Measurements from ENCODE around the gene MX1. TPM values are rescaled to one million over a fixed set of nuclear protein-coding genes. Genes with fewer than 3 reads are reported as not detected.
A peak's percentile ranks its signal among the peaks of the same experiment; 100 is the strongest.

The MX1 gene
- total RNA-seq, 2 donors from 2014 or later, result 15.6 to 29.1 TPM

GRCh38 chr21:41458559-41458958, 32.5 kb downstream of the MX1 start:
- H3K36me3 ChIP-seq, result no peaks in the 10 kb centered on the region
- WGBS, result 86% methylated on average over 22 of the region's 22 CpGs

DNA sequence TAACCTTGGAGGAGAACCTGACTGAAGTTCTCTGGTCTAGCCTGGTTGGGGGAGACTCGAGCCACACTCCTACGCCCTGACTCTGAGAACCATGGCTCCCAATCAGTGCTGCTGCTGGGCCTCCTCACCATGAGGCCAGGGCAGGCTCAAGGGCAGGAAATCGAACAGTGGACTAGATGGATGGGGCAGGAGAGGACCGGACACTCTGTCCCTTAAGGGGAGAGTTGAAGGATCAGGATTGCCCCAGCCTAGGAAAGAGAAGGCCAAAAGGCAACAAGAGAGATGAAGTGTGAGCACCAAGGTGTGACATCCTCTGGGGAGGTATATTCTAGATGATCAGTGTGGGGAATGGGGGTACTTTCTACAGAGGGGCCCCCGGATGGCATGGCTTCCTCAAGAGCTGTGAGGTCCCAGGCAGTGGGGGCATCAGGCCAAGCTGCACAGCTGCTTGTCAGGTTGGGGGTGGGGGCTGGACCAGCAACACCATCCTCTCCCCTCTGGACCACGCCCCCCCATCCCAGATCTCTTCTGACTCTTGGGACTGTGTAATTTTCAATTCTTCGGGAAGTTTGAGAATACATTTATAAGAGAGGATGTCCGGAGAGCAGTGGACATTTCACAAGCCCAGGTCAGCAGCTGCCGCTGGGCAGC, 34.0 kb downstream of the MX1 start:
- Histone ChIP-seq H3K27me3 (replicated peaks; ENCODE audit: insufficient read depth) (no peaks in the 10 kb centered on the region), H3K36me3 (no peaks in the 10 kb centered on the region), H3K4me1 (replicated peaks) (no peaks in the 10 kb centered on the region), H3K4me3 (no peak overlapping the region), H3K27ac (no peak overlapping the region), H3K9me3 (no peaks in the 10 kb centered on the region)
- DNase-seq (ENCODE audit: low spot score), result no peak
- intact Hi-C loops (cut with DNase I), result loop anchor here (1.0 to 5.0 kb wide), 3 partner anchors 177 to 338 kb away; partner anchors contain the start of gene BACE2
- WGBS, result 86% methylated on average over 9 of the region's 9 CpGs
- TF ChIP-seq POLR2A (IDR thresholded peaks at IDR 0.05) (no peak), POLR2AphosphoS5 (IDR thresholded peaks at IDR 0.05) (no peak)
- TF ChIP-seq, protein P1, sequence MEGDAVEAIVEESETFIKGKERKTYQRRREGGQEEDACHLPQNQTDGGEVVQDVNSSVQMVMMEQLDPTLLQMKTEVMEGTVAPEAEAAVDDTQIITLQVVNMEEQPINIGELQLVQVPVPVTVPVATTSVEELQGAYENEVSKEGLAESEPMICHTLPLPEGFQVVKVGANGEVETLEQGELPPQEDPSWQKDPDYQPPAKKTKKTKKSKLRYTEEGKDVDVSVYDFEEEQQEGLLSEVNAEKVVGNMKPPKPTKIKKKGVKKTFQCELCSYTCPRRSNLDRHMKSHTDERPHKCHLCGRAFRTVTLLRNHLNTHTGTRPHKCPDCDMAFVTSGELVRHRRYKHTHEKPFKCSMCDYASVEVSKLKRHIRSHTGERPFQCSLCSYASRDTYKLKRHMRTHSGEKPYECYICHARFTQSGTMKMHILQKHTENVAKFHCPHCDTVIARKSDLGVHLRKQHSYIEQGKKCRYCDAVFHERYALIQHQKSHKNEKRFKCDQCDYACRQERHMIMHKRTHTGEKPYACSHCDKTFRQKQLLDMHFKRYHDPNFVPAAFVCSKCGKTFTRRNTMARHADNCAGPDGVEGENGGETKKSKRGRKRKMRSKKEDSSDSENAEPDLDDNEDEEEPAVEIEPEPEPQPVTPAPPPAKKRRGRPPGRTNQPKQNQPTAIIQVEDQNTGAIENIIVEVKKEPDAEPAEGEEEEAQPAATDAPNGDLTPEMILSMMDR (IDR thresholded peaks at IDR 0.05), result no peak

More at GRCh38 chr21:41458559-41458958, 32.5 kb downstream of the MX1 start:
- TF ChIP-seq, protein P1 (IDR thresholded peaks at IDR 0.05), result no peak
- TF ChIP-seq POLR2A (IDR thresholded peaks at IDR 0.05) (no peak), POLR2AphosphoS5 (IDR thresholded peaks at IDR 0.05) (no peak)
- Histone ChIP-seq H3K27ac (no peak overlapping the region), H3K4me3 (no peak overlapping the region), H3K4me1 (replicated peaks) (no peaks in the 10 kb centered on the region), H3K27me3 (replicated peaks; ENCODE audit: insufficient read depth) (no peaks in the 10 kb centered on the region), H3K9me3 (no peaks in the 10 kb centered on the region)
- intact Hi-C loops (cut with DNase I), result loop anchor here (5.0 kb wide), 1 partner anchor 291 kb away; the partner anchor contains the start of gene BACE2
- no peak for DNase-seq (ENCODE audit: low spot score)

DNA sequence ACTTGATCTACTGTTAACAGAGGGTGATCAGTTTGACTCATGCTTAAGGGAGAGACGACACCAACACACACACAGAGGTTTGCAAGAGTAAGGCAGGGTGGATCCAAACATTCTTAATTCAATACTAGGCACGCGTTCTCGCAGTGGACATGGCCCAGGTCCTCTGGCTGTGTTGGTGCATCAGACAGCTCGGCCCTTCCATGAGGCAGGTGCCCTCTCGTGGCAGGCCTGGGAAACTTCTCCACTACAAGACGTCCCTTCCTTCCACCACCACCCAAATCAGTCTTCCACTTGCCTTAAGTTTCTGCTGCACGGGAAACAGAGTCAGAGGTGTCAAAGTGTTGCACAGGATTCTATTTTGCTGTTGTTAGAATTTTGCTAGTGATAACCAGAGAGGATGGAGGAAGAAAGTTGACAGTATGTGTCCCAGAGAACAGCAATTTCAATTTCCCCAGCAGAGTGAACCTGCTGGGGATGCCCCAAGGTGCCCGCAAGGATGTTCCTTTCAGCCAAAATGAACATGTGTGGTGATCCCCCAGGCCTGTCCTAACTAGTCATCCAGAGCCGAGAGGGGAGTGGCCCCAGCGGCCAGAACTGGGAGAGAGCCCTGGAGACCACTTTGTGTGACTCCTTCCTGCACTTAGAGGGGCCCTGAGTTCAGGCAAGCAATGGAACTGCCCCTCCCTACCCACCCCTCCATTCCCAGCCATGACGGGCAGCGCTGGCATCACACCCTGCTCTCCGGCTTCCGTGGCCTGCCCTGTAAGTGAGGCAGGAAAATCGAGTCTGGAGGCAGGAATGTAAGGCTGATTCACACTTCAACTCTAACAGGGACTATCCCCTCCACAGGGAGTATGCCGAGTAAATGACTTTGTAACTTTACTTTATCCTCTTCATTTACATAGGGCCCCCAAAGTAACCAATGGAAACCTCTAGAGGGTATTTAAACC, 34.8 kb downstream of the MX1 start:
- 31% methylated on average over 17 of the region's 17 CpGs for WGBS
- Histone ChIP-seq H3K4me1 (replicated peaks) (no peaks in the 10 kb centered on the region), H3K27ac (peak overlapping the region; percentile 12 to 29), H3K9me3 (no peaks in the 10 kb centered on the region), H3K27me3 (replicated peaks; ENCODE audit: insufficient read depth) (no peaks in the 10 kb centered on the region), H3K4me3 (no peak overlapping the region), H3K36me3 (peaks cover 0 to 8% of the 10 kb centered on the region in 2 donors)
- DNase-seq (ENCODE audit: low spot score), result peak; percentile 80
- TF ChIP-seq, protein P1 (IDR thresholded peaks at IDR 0.05), result peak; percentile 67 to 91 (median 77)
- no peak for TF ChIP-seq POLR2AphosphoS5 (IDR thresholded peaks at IDR 0.05)
- intact Hi-C loops (cut with DNase I), result loop anchor here (1.0 to 5.0 kb wide), 2 partner anchors 178 to 339 kb away; no protein-coding TSS in a partner anchor

- H3K9me3 ChIP-seq, result no peaks in the 10 kb centered on the region
- H3K4me3 ChIP-seq, result no peak overlapping the region
- H3K36me3 ChIP-seq, result peaks cover 10 to 25% of the 10 kb centered on the region in 2 donors
- 98% methylated on average over 4 of the region's 4 CpGs for WGBS
- no peaks in the 10 kb centered on the region for H3K4me1 ChIP-seq (replicated peaks)
- TF ChIP-seq POLR2A (IDR thresholded peaks at IDR 0.05) (no peak), POLR2AphosphoS5 (IDR thresholded peaks at IDR 0.05) (peak; percentile 46)
- no peak for DNase-seq (ENCODE audit: low spot score)
- H3K27ac ChIP-seq, result no peak overlapping the region
- no peaks in the 10 kb centered on the region for H3K27me3 ChIP-seq (replicated peaks; ENCODE audit: insufficient read depth)
- intact Hi-C loops (cut with DNase I), result no loop called here
Measured at GRCh38 chr21:41465176-41465781, 39.2 kb downstream of the MX1 start.

Data from prostate gland (tissue), 2 donors.